AG04449 (cell line): ENCODE results near the gene TNRC6C.
"Not testable (repeated sequence)": the region's sequence is repeated elsewhere in the genome, so short reads cannot be mapped to it uniquely, and the experiment has no call there.

Source experiments
- CTCF ChIA-PET: fragments of 350-600 bp; formaldehyde crosslinking; extraction: SDS; loops from one replicate; lab custom pipeline; 2021; ENCODE audit warnings: antibody characterized with exemption; lab: Yijun Ruan, JAX
- POLR2A ChIA-PET: fragments of 400-600, 350-600 bp; formaldehyde crosslinking; extraction: SDS; loops from one replicate; lab custom pipeline; 2020; ENCODE audit warnings: antibody characterized with exemption, inconsistent platforms; lab: Yijun Ruan, JAX
- DNase-seq: peaks from one replicate; pipeline ENCODE4 v3.0.0-alpha.2; 2010; ENCODE audit warnings: low read depth, low spot score
- H3K4me3 ChIP-seq: 2 replicates; pipeline ENCODE4 v1.5.1; 2011; ENCODE audit warnings: low read depth, mild to moderate bottlenecking, control low read depth, low read length
- CTCF ChIP-seq: IDR thresholded peaks from one replicate; pipeline ENCODE4 v1.5.1; 2011; ENCODE audit warnings: mild to moderate bottlenecking, moderate library complexity, low read length, control low read depth, inconsistent platforms; ENCODE audit not compliant: insufficient read depth; ENCODE audit errors: missing control alignments

Gene TNRC6C

GRCh38 chr17:77965352-77965751, 6.8 kb downstream of the TNRC6C start:
- no peak overlapping the region for H3K4me3 ChIP-seq
- ChIA-PET CTCF (interaction anchor here (0.9 to 2.2 kb wide), 5 partner anchors 23 to 419 kb away, joined by 4 to 8 read pairs (median 4); no protein-coding TSS in a partner anchor), POLR2A (interaction anchor here (0.6 kb wide), 1 partner anchor 419 kb away, joined by 4 read pairs; no protein-coding TSS in a partner anchor)
- TF ChIP-seq CTCF = no peak
- no peak for DNase-seq

GRCh38 chr17:77966476-77966875, 8.0 kb downstream of the TNRC6C start:
- no peak overlapping the region for H3K4me3 ChIP-seq
- ChIA-PET CTCF (interaction anchor here (1.2 to 2.2 kb wide), 3 partner anchors 22 to 53 kb away, joined by 4 to 8 read pairs (median 4); no protein-coding TSS in a partner anchor), POLR2A (interaction anchor here (1.2 kb wide), 1 partner anchor 8 kb away, joined by 4 read pairs; the partner anchor contains the start of gene TNRC6C)
- no peak for DNase-seq
- TF ChIP-seq CTCF = no peak

GRCh38 chr17:77968788-77969187, 10.3 kb downstream of the TNRC6C start:
- DNase-seq = no peak
- ChIA-PET CTCF (no interaction called here), POLR2A (no interaction called here)
- TF ChIP-seq CTCF = no peak
- no peak overlapping the region for H3K4me3 ChIP-seq

GRCh38 chr17:77972271-77972670, 13.8 kb downstream of the TNRC6C start:
- ChIA-PET CTCF (interaction anchor here (1.8 kb wide), 1 partner anchor 9 kb away, joined by 5 read pairs; no protein-coding TSS in a partner anchor), POLR2A (interaction anchor here (1.4 kb wide), 1 partner anchor 14 kb away, joined by 5 read pairs; the partner anchor contains the start of gene TNRC6C)
- not testable (repeated sequence) for DNase-seq, H3K4me3 ChIP-seq

- ChIA-PET POLR2A (no interaction called here), CTCF (interaction anchor here (0.9 kb wide), 1 partner anchor 20 kb away, joined by 3 read pairs; no protein-coding TSS in a partner anchor)
- TF ChIP-seq CTCF = no peak
- no peak overlapping the region for H3K4me3 ChIP-seq
- DNase-seq = no peak
Measured at GRCh38 chr17:77973953-77974352, 15.4 kb downstream of the TNRC6C start.

- POLR2A ChIA-PET = no interaction called here
- no peak for DNase-seq
- CTCF ChIA-PET = interaction anchor here (0.9 kb wide), 1 partner anchor 20 kb away, joined by 3 read pairs; no protein-coding TSS in a partner anchor
Measured at GRCh38 chr17:77974396-77974795, 15.9 kb downstream of the TNRC6C start.

GRCh38 chr17:77982430-77982829, 23.9 kb downstream of the TNRC6C start:
- CTCF ChIA-PET = interaction anchor here (0.5 to 1.5 kb wide), 4 partner anchors 20 to 37 kb away, joined by 3 to 5 read pairs (median 3); no protein-coding TSS in a partner anchor
- DNase-seq, H3K4me3 ChIP-seq, POLR2A ChIA-PET: not testable (repeated sequence)

More at GRCh38 chr17:77974396-77974795, 15.9 kb downstream of the TNRC6C start:
- no peak overlapping the region for H3K4me3 ChIP-seq
- TF ChIP-seq CTCF = no peak
